K562 treated with DMSO at 1 percent for 4 hours (cell line): ENCODE measurements around the gene LIFR. TPM values are rescaled to one million over a fixed set of nuclear protein-coding genes. Genes with fewer than 3 reads are reported as not detected.

ENCODE experiments used
- total RNA-seq: library from RNA; unstranded; fragments of 300-600 nt; gene quantifications from 2 replicates; pipeline ENCODE4 v1.2.3, GENCODE V29; 2022; ENCODE audit not compliant: insufficient read depth

The LIFR gene, protein sequence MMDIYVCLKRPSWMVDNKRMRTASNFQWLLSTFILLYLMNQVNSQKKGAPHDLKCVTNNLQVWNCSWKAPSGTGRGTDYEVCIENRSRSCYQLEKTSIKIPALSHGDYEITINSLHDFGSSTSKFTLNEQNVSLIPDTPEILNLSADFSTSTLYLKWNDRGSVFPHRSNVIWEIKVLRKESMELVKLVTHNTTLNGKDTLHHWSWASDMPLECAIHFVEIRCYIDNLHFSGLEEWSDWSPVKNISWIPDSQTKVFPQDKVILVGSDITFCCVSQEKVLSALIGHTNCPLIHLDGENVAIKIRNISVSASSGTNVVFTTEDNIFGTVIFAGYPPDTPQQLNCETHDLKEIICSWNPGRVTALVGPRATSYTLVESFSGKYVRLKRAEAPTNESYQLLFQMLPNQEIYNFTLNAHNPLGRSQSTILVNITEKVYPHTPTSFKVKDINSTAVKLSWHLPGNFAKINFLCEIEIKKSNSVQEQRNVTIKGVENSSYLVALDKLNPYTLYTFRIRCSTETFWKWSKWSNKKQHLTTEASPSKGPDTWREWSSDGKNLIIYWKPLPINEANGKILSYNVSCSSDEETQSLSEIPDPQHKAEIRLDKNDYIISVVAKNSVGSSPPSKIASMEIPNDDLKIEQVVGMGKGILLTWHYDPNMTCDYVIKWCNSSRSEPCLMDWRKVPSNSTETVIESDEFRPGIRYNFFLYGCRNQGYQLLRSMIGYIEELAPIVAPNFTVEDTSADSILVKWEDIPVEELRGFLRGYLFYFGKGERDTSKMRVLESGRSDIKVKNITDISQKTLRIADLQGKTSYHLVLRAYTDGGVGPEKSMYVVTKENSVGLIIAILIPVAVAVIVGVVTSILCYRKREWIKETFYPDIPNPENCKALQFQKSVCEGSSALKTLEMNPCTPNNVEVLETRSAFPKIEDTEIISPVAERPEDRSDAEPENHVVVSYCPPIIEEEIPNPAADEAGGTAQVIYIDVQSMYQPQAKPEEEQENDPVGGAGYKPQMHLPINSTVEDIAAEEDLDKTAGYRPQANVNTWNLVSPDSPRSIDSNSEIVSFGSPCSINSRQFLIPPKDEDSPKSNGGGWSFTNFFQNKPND
- 3.9 TPM in 2 replicates for total RNA-seq

DNA sequence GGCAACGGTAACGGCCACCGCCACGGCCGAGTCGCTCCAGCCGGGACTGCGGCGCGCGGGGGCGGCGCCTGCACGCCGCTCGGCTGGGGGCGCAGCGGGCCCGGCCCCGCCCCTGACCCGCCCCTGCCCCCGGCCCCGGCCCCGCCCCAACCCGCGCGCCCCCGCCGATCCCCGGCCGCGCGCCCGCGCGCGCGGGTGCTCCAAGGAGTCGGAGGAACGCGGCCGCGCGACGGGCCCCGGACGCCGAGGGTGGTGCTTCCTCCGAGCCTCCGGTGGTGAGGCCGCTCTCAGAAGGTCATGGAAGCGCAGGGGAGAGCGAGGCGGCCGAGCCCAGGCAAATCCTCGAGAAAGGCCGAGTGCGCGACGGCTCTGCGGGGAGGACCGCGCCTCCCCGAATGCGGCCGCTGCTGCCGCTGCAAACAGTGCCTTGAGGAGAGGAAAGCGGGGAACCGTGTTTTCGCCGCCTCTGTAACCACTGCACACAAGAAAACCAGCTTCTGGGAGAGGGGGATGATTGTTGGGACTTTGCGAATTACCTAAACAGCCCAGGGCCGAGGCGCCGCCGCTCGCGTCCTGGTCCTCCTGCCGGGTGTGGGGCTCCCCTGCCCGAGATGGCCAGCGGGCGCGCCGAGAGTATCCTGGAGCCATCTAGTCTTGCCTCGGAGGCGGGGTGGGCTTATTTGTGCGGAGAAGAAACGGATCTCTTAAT, at the start of gene LIFR:
Gene LIFR (minus strand): TSS at position 48 of the 709 bp plus-strand sequence. CDS start 25,999 bp downstream, outside the sequence.

